A549 (cell line): ENCODE measurements around the gene GTPBP2. TPM values are rescaled to one million over a fixed set of nuclear protein-coding genes. Genes with fewer than 3 reads are reported as not detected.

Experiments used
- ATAC-seq, 2 experiments: fragments of 200-7000 bp in 1 of 2; fragments of >200 bp in 1 of 2; cut with Nextera tagmentation in 1 of 2; cut with Tn5 transposase in 1 of 2; 3 replicates each; pipeline versions ENCODE4 v1.8.0 to v1.9.1; 2018 to 2020; ENCODE audit warnings: mild to moderate bottlenecking in 1 of 2, moderate library complexity in 1 of 2
- CTCF ChIA-PET: fragments of 300-600 bp; sonication (Branson Sonifier 250); formaldehyde crosslinking; extraction: SDS; loops from one replicate; lab custom pipeline; 2021; ENCODE audit warnings: antibody characterized with exemption, inconsistent platforms; lab: Yijun Ruan, JAX
- POLR2A ChIA-PET: fragments of 350-600 bp; formaldehyde crosslinking; extraction: SDS; loops from one replicate; lab custom pipeline; 2021; ENCODE audit warnings: antibody characterized with exemption, inconsistent platforms; lab: Yijun Ruan, JAX
- DNase-seq, 2 experiments: peaks; one replicate each; pipeline versions ENCODE4 v3.0.0 to v3.0.0-alpha.2; 2011 to 2016; ENCODE audit warnings: low read depth in 1 of 2, low spot score in 1 of 2
- FAIRE-seq: peaks from 2 replicates; lab custom pipeline; 2011; peaks lifted over from hg19 to GRCh38; lab: Jason Lieb, UNC
- H3K27ac ChIP-seq, 2 experiments: fragments of >200 bp; sonication (Bioruptor Twin); formaldehyde crosslinking; 3 replicates each; pipeline ENCODE4 v1.5.1; 2016 to 2017
- H3K4me1 ChIP-seq: fragments of >200 bp; sonication (Bioruptor Twin); formaldehyde crosslinking; 3 replicates; pipeline ENCODE4 v1.6.1; 2016
- H3K4me2 ChIP-seq: fragments of >200 bp; sonication (Bioruptor Twin); formaldehyde crosslinking; 3 replicates; pipeline ENCODE4 v1.6.1; 2016
- H3K4me3 ChIP-seq: fragments of >200 bp; sonication (Bioruptor Twin); formaldehyde crosslinking; 3 replicates; pipeline ENCODE4 v1.5.1; 2016
- H3K9me3 ChIP-seq: fragments of >200 bp; sonication (Bioruptor Twin); formaldehyde crosslinking; 3 replicates; pipeline ENCODE4 v1.6.1; 2016
- CBX2 ChIP-seq: fragments of 200-600 bp; sonication (generic); IDR thresholded peaks from 2 replicates; pipeline ENCODE4 v1.6.1; 2016; ENCODE audit warnings: low read depth, mild to moderate bottlenecking, borderline replicate concordance
- CEBPB ChIP-seq, 2 experiments: fragments of >200 bp in 1 of 2; sonication (Bioruptor Twin) in 1 of 2; formaldehyde crosslinking in 1 of 2; IDR thresholded peaks; 2 replicates each; pipeline ENCODE4 v1.6.1; 2012 to 2016
- CHD4 ChIP-seq: fragments of 200-600 bp; sonication (generic); IDR thresholded peaks from 2 replicates; pipeline ENCODE4 v1.6.1; 2016; ENCODE audit warnings: antibody characterized with exemption, mild to moderate bottlenecking, borderline replicate concordance
- E2F6 ChIP-seq: IDR thresholded peaks from 2 replicates; pipeline ENCODE4 v1.6.1; 2012; ENCODE audit warnings: low read depth, borderline replicate concordance
- FOSB ChIP-seq: fragments of 250-450 bp; sonication (Bioruptor Pico); IDR thresholded peaks from 2 replicates; pipeline ENCODE4 v1.5.0; 2020; ENCODE audit warnings: mild to moderate bottlenecking, moderate library complexity
- FOSL2 ChIP-seq, 2 experiments: fragments of 450-650 bp in 1 of 2; fragments of >200 bp in 1 of 2; sonication (Bioruptor Twin) in 1 of 2; formaldehyde crosslinking; IDR thresholded peaks; 2 replicates each; pipeline versions ENCODE4 v1.5.0 to v1.6.1; 2016 to 2020; ENCODE audit warnings: mild to moderate bottlenecking in 1 of 2, moderate library complexity in 1 of 2
- GATA3 ChIP-seq: IDR thresholded peaks from 2 replicates; pipeline ENCODE4 v1.6.1; 2012; ENCODE audit warnings: borderline replicate concordance
- HDAC2 ChIP-seq: fragments of 200-600 bp; sonication (generic); IDR thresholded peaks from 2 replicates; pipeline ENCODE4 v1.6.1; 2016
- HOXB5 ChIP-seq: fragments of 250-450 bp; sonication (Bioruptor Pico); IDR thresholded peaks from 2 replicates; pipeline ENCODE4 v1.5.0; 2020; ENCODE audit warnings: mild to moderate bottlenecking, moderate library complexity
- JUN ChIP-seq, 2 experiments: fragments of >200 bp; sonication (Bioruptor Twin); formaldehyde crosslinking; IDR thresholded peaks; 2 replicates in 1 of 2; 3 replicates in 1 of 2; pipeline ENCODE4 v1.6.1; 2016 to 2017
- KDM1A ChIP-seq: fragments of 200-600 bp; sonication (generic); IDR thresholded peaks from 2 replicates; pipeline ENCODE4 v1.6.1; 2016; ENCODE audit warnings: low read depth, mild to moderate bottlenecking
- KDM5A ChIP-seq: fragments of 200-600 bp; sonication (generic); IDR thresholded peaks from 2 replicates; pipeline ENCODE4 v1.6.1; 2016; ENCODE audit warnings: antibody characterized with exemption, mild to moderate bottlenecking
- MAFK ChIP-seq: fragments of 450-650 bp; IDR thresholded peaks from 2 replicates; pipeline ENCODE4 v1.6.1; 2014; ENCODE audit not compliant: partially characterized antibody
- PBX3 ChIP-seq: IDR thresholded peaks from 2 replicates; pipeline ENCODE4 v1.6.1; 2012
- RARB ChIP-seq: fragments of 250-450 bp; sonication (Bioruptor Pico); IDR thresholded peaks from 2 replicates; pipeline ENCODE4 v1.8.0; 2021; ENCODE audit warnings: mild to moderate bottlenecking, moderate library complexity
- RFX5 ChIP-seq: fragments of 450-650 bp; IDR thresholded peaks from 2 replicates; pipeline ENCODE4 v1.7.1; 2014; ENCODE audit warnings: antibody characterized with exemption, mild to moderate bottlenecking, moderate library complexity
- TFCP2L1 ChIP-seq: fragments of 250-450 bp; sonication (Bioruptor Pico); IDR thresholded peaks from 2 replicates; pipeline ENCODE4 v1.5.0; 2021; ENCODE audit warnings: mild to moderate bottlenecking
- TP53 ChIP-seq: fragments of 250-450 bp; sonication (Bioruptor Pico); IDR thresholded peaks from 2 replicates; pipeline ENCODE4 v1.5.0; 2021; ENCODE audit warnings: mild to moderate bottlenecking, moderate library complexity
- WGBS: methylation state at CpG from one replicate; pipeline ENCODE4 v1.1.6; 2017; ENCODE audit errors: missing lambda C conversion rate; 5-methylcytosine and 5-hydroxymethylcytosine counted together
- polyA plus RNA-seq, 4 experiments: library from polyadenylated mRNA; depleted of rRNA in 3 of 4; stranded (reverse); fragments of >200 nt; fragmentation: RNase III in 1 of 4; extraction: RNeasy Plus Mini Kit Qiagen cat#74134 plus additional on column Dnase treatment in 1 of 4; gene quantifications; 2 replicates in 3 of 4; 3 replicates in 1 of 4; pipeline ENCODE4 v1.2.3, GENCODE V29; 2011 to 2017

GTPBP2 gene
- polyA plus RNA-seq, 2 of the 4 experiments (the other 2 are of a cell fraction): 28.9 to 59.6 TPM

DNA sequence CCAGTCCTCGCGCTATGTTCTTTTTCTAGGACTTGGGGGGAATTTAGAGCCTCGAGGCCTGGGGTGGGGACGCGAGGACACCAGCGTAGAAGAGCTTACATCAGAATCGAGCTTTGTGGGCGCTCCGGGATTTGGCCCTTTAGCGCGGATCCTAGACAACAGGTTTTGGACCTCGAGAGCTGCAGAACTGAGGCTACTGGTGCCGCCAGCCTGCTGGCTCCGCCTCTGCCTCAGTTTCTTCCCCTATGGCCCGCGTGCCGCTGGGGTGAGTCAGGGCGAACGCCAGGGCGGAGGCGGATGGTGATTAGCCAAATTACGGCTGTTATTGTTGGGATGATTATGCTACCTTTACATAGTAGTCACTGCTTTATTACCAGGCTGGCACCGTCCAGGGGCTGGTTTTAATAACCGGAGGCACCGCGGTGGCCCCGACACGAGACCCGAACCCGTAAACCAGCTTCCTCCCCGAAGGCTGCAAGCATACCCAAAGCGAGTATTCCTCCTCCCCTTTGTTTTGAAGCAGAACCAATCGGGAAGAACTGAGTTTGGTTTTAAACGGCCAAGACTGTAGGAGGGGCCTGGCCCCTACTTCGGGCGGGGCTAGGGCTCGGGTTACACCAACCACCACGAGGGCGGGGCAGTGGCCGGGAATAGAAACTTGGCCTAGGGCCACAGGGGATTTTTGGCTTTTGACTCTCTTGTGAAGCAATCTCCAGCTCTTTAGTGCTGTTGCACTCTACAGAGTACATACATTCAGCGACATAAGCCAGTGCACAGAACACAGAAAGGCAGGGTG, 639 bp upstream of the GTPBP2 start (continued):
- TF ChIP-seq CEBPB (IDR thresholded peaks at IDR 0.05): peak; percentile 22 to 79; a peak in 3 of 4 replicates
- no peak for TF ChIP-seq RFX5
- no peak for TF ChIP-seq MAFK
- peak in 1 of 2 experiments; percentile 24; a peak in 2 of 5 replicates for TF ChIP-seq JUN (IDR thresholded peaks at IDR 0.05)
- TF ChIP-seq FOSB (CRISPR knock-in tag): no peak
- 0 out of 2 replicates have a peak, but pooled peaks have one; percentile 60 for TF ChIP-seq TFCP2L1 (CRISPR knock-in tag)
- TF ChIP-seq GATA3: no peak
- TF ChIP-seq TP53 (CRISPR knock-in tag): peak; percentile 73; the same call in 1 of the 2 replicates
- no peak for TF ChIP-seq FOSL2 (IDR thresholded peaks at IDR 0.05)
- peak; percentile 47 for TF ChIP-seq FOSL2 (CRISPR knock-in tag; IDR thresholded peaks at IDR 0.05)

GRCh38 chr6:43628393-43629103, 516 bp downstream of the GTPBP2 start:
- WGBS: 1% methylated on average over 23 of the region's 25 CpGs
- Histone ChIP-seq H3K4me2 (peak overlapping the region; percentile 71), H3K4me1 (peaks cover 26% of the 10 kb centered on the region), H3K4me3 (peak overlapping the region; percentile 96), H3K9me3 (no peaks in the 10 kb centered on the region), H3K27ac (peak overlapping the region; percentile 98 to 100)
- no peak for FAIRE-seq
- peak; percentile 35 to 36 for DNase-seq
- CTCF ChIA-PET: interaction anchor here (1.3 kb wide), 1 partner anchor 20 kb away, joined by 3 read pairs; no protein-coding TSS in a partner anchor
- POLR2A ChIA-PET: interaction anchor here (1.0 to 2.3 kb wide), 8 partner anchors 9 to 430 kb away, joined by 3 to 10 read pairs (median 4); partner anchors contain the start of genes POLH, RSPH9, VEGFA and XPO5
- peak; percentile 10 to 25; a peak in 3 of 6 replicates for ATAC-seq
- TF ChIP-seq TP53 (CRISPR knock-in tag) (no peak), FOSL2 (IDR thresholded peaks at IDR 0.05) (no peak), FOSL2 (CRISPR knock-in tag; IDR thresholded peaks at IDR 0.05) (no peak), KDM1A (no peak), KDM5A (no peak), CBX2 (no peak), CHD4 (no peak), HOXB5 (no peak), PBX3 (no peak), E2F6 (no peak), HDAC2 (no peak)
- TF ChIP-seq, all 56 proteins: peak for 0

GRCh38 chr6:43627008-43627825, 1.8 kb downstream of the GTPBP2 start:
- peak overlapping the region; percentile 71 for H3K4me2 ChIP-seq
- ChIA-PET CTCF (interaction anchor here (3.5 kb wide), 1 partner anchor 19 kb away, joined by 21 read pairs; no protein-coding TSS in a partner anchor), POLR2A (no interaction called here)
- peak overlapping the region; percentile 96; the same call in 2 of the 3 replicates for H3K4me3 ChIP-seq
- TF ChIP-seq JUN (IDR thresholded peaks at IDR 0.05) (0 out of 5 replicates have a peak, but pooled peaks of 1 of the 2 experiments have one; percentile 20), RARB (CRISPR knock-in tag) (no peak)
- ATAC-seq: no peak
- WGBS: 80% methylated on average over 5 of the region's 5 CpGs
- peak overlapping the region; percentile 98 to 100 for H3K27ac ChIP-seq
- peak; percentile 30 to 70 for DNase-seq
- no peak for FAIRE-seq
- H3K9me3 ChIP-seq: no peaks in the 10 kb centered on the region
- peaks cover 26% of the 10 kb centered on the region for H3K4me1 ChIP-seq
